MM.1S (cell line): Measurements from ENCODE around the gene ARHGEF12.

Experiments used
- DNase-seq: peaks from one replicate; pipeline ENCODE4 v3.0.0-alpha.2; 2015
- H2AFZ ChIP-seq: fragments of 300-600 bp; sonication (generic); 2 replicates; pipeline ENCODE4 v1.6.0; 2016; ENCODE audit warnings: antibody characterized with exemption, low read length
- H3F3A ChIP-seq: fragments of 300-600 bp; sonication (generic); 2 replicates; pipeline ENCODE4 v1.6.1; 2016; ENCODE audit warnings: mild to moderate bottlenecking, antibody characterized with exemption, low read length, moderate library complexity, mixed read lengths; ENCODE audit not compliant: insufficient read depth
- H3K27ac ChIP-seq: fragments of 300-600 bp; sonication (generic); 2 replicates; pipeline ENCODE4 v1.5.1; 2016; ENCODE audit warnings: mild to moderate bottlenecking, low read length
- H3K27me3 ChIP-seq: fragments of 300-600 bp; sonication (generic); replicated peaks from 2 replicates; pipeline ENCODE4 v1.6.0; 2016; ENCODE audit warnings: low read length; ENCODE audit not compliant: insufficient read depth
- H3K36me3 ChIP-seq: fragments of 300-600 bp; sonication (generic); replicated peaks from 2 replicates; pipeline ENCODE4 v1.6.1; 2016; ENCODE audit warnings: mild to moderate bottlenecking, low read length, mixed read lengths; ENCODE audit not compliant: insufficient read depth
- H3K4me1 ChIP-seq: fragments of 300-600 bp; sonication (generic); 2 replicates; pipeline ENCODE4 v1.6.1; 2016; ENCODE audit warnings: low read length, mixed read lengths
- H3K4me2 ChIP-seq: fragments of 300-600 bp; sonication (generic); 2 replicates; pipeline ENCODE4 v1.6.0; 2016; ENCODE audit warnings: low read depth, low read length
- H3K4me3 ChIP-seq: fragments of 300-600 bp; sonication (generic); 2 replicates; pipeline ENCODE4 v1.5.1; 2016; ENCODE audit warnings: low read length, mixed read lengths
- H3K79me2 ChIP-seq: fragments of 300-600 bp; sonication (generic); 2 replicates; pipeline ENCODE4 v1.6.1; 2016; ENCODE audit warnings: mixed run types, low read length, mixed read lengths
- H3K9ac ChIP-seq: fragments of 300-600 bp; sonication (generic); 2 replicates; pipeline ENCODE4 v1.6.1; 2016; ENCODE audit warnings: low read length, mixed read lengths
- H3K9me2 ChIP-seq: fragments of 300-600 bp; sonication (generic); replicated peaks from 2 replicates; pipeline ENCODE4 v1.6.1; 2016; ENCODE audit warnings: mild to moderate bottlenecking, low read length, mixed read lengths; ENCODE audit not compliant: insufficient read depth
- H3K9me3 ChIP-seq: fragments of 300-600 bp; sonication (generic); replicated peaks from 2 replicates; pipeline ENCODE4 v1.6.1; 2016; ENCODE audit warnings: mild to moderate bottlenecking, low read length, mixed read lengths; ENCODE audit not compliant: insufficient read depth
- H4K20me1 ChIP-seq: fragments of 300-600 bp; sonication (generic); 2 replicates; pipeline ENCODE4 v1.6.1; 2016; ENCODE audit warnings: mild to moderate bottlenecking, low read length, moderate library complexity, mixed read lengths; ENCODE audit not compliant: insufficient read depth
- EZH2 ChIP-seq: fragments of 300-600 bp; sonication (generic); optimal IDR thresholded peaks from 2 replicates; pipeline ENCODE3; 2017; ENCODE audit warnings: low read depth, mild to moderate bottlenecking, antibody characterized with exemption, low read length, mixed read lengths
- EZH2phosphoT487 ChIP-seq: fragments of 300-600 bp; sonication (generic); IDR thresholded peaks from 2 replicates; pipeline ENCODE4 v1.6.1; 2018; ENCODE audit warnings: antibody characterized with exemption, low read length
- TF ChIP-seq, protein P1 (sequence below): fragments of 300-600 bp; sonication (generic); IDR thresholded peaks from 2 replicates; pipeline ENCODE4 v1.5.1; 2016; ENCODE audit warnings: antibody characterized with exemption, low read length, mixed read lengths

Gene ARHGEF12

DNA sequence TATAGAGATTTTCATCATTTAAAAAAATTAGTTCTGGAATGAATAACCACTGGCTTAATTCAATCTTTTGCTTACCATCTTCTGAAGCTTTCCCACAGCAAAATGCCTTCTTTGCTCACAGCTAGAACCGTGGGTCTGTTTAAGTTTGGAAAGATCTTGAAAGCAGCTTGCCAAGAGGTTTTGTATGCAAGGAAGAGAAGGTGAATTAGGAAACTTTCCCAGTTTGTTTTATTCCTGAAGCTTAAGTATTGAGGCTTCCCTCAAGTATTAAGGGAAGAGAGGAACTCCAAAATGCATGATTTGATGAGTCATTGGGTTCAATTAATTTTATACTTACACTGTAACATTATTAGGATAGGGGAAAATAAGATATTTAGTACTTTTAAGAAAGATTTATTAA, 1.9 kb upstream of the ARHGEF12 start:
- Histone ChIP-seq H3K36me3 (no peaks in the 10 kb centered on the region), H3K79me2 (peaks cover 29% of the 10 kb centered on the region), H3K27me3 (no peaks in the 10 kb centered on the region), H3K9me2 (no peaks in the 10 kb centered on the region), H3K4me3 (no peak overlapping the region), H3K4me2 (peak overlapping the region; percentile 36; the same call in 1 of the 2 replicates), H3F3A (peaks cover 32% of the 10 kb centered on the region), H3K4me1 (peaks cover 21% of the 10 kb centered on the region), H2AFZ (no peak overlapping the region), H3K9ac (no peak overlapping the region), H4K20me1 (no peaks in the 10 kb centered on the region), H3K9me3 (no peaks in the 10 kb centered on the region), H3K27ac (no peak overlapping the region)
- TF ChIP-seq, protein P1, sequence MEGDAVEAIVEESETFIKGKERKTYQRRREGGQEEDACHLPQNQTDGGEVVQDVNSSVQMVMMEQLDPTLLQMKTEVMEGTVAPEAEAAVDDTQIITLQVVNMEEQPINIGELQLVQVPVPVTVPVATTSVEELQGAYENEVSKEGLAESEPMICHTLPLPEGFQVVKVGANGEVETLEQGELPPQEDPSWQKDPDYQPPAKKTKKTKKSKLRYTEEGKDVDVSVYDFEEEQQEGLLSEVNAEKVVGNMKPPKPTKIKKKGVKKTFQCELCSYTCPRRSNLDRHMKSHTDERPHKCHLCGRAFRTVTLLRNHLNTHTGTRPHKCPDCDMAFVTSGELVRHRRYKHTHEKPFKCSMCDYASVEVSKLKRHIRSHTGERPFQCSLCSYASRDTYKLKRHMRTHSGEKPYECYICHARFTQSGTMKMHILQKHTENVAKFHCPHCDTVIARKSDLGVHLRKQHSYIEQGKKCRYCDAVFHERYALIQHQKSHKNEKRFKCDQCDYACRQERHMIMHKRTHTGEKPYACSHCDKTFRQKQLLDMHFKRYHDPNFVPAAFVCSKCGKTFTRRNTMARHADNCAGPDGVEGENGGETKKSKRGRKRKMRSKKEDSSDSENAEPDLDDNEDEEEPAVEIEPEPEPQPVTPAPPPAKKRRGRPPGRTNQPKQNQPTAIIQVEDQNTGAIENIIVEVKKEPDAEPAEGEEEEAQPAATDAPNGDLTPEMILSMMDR: no peak
- TF ChIP-seq EZH2phosphoT487 (no peak), EZH2 (no peak)
- DNase-seq: no peak

GRCh38 chr11:120334894-120335462, 1.2 kb upstream of the ARHGEF12 start:
- Histone ChIP-seq H3K4me2 (peak overlapping the region; percentile 81), H3F3A (peaks cover 38% of the 10 kb centered on the region), H3K9me3 (no peaks in the 10 kb centered on the region), H3K36me3 (no peaks in the 10 kb centered on the region), H3K9me2 (no peaks in the 10 kb centered on the region), H3K27me3 (no peaks in the 10 kb centered on the region), H3K4me1 (peaks cover 26% of the 10 kb centered on the region), H3K79me2 (peaks cover 36% of the 10 kb centered on the region), H3K4me3 (peak overlapping the region; percentile 81), H2AFZ (peak overlapping the region; percentile 90), H4K20me1 (no peaks in the 10 kb centered on the region), H3K9ac (peak overlapping the region; percentile 76; the same call in 1 of the 2 replicates), H3K27ac (peak overlapping the region; percentile 70; the same call in 1 of the 2 replicates)
- peak; percentile 84 for DNase-seq
- TF ChIP-seq, protein P1: peak; percentile 51
- no peak for TF ChIP-seq EZH2phosphoT487

GRCh38 chr11:120335556-120335907, 681 bp upstream of the ARHGEF12 start:
- Histone ChIP-seq H3K4me1 (peaks cover 27% of the 10 kb centered on the region), H3K27ac (peak overlapping the region; percentile 70)

More at GRCh38 chr11:120335556-120335907, 681 bp upstream of the ARHGEF12 start:
- Histone ChIP-seq H3K9me3 (no peaks in the 10 kb centered on the region), H3K27me3 (no peaks in the 10 kb centered on the region), H3K36me3 (no peaks in the 10 kb centered on the region), H3F3A (peaks cover 40% of the 10 kb centered on the region), H3K9me2 (no peaks in the 10 kb centered on the region), H3K9ac (peak overlapping the region; percentile 76), H2AFZ (peak overlapping the region; percentile 90), H3K79me2 (peaks cover 41% of the 10 kb centered on the region), H3K4me3 (peak overlapping the region; percentile 81), H3K4me2 (peak overlapping the region; percentile 81), H4K20me1 (no peaks in the 10 kb centered on the region)
- peak; percentile 67 for DNase-seq
- TF ChIP-seq, protein P1: no peak
- no peak for TF ChIP-seq EZH2
- TF ChIP-seq EZH2phosphoT487: no peak
